NCI-H2227 (cell line): Measurements from ENCODE around the gene TMEM200A.

ENCODE experiments used
- DNase-seq: peaks from one replicate; lab custom pipeline; 2025; ENCODE audit not compliant: unreplicated experiment; lab: John Stamatoyannopoulos, UW

The TMEM200A gene

DNA sequence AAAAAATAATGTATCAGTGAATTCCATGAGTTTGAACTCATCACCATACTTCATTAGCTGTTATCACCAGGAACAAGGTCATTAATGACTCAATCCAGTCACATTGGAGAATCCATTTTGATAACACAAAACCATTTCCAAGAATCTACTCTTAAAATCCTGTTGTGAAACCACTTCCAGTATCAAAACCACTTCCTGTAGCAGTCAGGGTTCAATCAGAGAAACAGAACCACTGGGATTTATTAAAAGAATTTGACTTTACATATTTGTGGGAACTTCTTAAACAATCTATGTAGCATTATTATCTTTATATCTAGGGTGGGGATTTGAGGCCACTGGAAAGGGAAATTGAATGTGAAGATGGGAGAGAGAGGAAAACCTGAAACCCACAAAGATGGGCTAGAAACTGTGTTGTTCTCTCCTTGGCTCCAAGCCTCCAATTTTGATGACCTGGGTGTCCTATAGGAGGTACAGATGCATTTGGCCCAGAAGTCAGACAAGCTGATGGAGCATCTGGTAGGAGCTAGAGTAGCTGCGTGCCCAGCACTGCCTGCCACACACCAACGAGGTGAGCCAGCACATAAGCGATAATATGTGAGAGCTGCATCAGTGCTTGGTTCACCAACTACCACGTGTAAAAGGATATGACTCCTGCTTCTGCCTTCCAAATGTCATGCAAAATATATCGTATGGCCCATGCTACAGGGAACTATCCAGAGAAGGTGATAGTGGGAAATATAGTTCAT, 117.0 kb downstream of the TMEM200A start:
- DNase-seq = no peak

DNA sequence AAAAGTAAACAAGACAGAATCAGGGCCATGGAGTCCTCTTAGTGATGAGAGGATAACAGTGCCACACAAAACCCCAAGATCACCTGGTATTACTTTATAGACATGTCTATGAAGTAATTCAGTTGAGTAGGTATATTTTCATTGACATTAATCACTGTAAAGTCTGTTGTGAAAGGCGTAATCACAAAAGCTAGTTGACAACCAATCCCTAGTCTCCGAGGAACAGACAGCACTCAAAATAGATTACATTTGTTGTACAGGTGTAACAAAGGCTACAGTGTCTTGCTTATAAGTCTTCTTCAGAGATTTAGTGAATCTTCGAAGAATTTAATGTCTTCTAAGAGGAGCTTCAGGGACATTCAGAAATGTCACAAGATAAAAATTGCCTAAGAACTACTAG, 120.1 kb downstream of the TMEM200A start:
- no peak for DNase-seq

DNA sequence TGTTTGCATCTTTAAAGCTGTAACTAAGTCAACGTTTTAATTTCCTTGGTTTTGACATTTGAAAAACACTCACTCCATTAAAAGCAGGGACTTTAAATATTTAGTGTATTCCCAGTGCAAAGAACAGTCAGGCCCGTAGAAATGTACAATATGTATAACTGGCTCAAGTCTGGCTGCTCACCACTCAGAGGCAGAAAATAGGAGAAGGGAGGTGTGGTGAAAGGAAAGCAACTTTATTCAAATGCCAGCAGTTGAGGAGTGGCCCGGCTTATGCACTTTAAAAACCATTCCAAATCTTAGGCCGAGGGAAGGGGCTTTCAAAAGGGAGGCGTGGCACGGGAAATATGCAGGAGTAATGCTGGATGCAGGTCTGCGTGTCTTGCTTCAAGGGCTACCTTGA, 120.6 kb downstream of the TMEM200A start:
- no peak for DNase-seq

DNA sequence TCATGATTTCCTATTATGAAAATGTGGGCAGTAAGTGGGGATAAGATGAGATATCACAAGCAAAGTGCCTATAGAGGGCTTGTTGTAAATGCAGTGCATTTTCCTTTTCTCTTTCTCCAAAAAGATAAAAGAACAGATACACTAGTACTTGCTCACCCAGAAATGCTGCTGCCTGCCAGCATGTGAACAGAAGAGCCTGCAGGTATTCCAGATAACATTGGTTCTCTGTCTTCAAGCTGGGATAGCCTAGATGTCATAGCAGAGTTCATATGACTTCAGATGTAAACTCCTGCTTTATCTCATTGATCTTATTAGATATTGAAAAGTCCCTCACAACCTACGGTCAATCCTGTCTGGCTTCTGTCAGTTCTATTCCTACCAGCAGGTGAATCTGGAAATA, 123.7 kb downstream of the TMEM200A start:
- DNase-seq = no peak
